Islet precursor cell (in vitro differentiated cells): ENCODE results near the gene GALNT10.
A peak's percentile ranks its signal among the peaks of the same experiment; 100 is the strongest.

ENCODE experiments used
- DNase-seq: peaks from one replicate; pipeline ENCODE4 v3.0.0-alpha.2; 2018

Gene GALNT10

GRCh38 chr5:154451957-154452356 is 261.4 kb downstream of the GALNT10 start:
- DNase-seq = no peak

DNA sequence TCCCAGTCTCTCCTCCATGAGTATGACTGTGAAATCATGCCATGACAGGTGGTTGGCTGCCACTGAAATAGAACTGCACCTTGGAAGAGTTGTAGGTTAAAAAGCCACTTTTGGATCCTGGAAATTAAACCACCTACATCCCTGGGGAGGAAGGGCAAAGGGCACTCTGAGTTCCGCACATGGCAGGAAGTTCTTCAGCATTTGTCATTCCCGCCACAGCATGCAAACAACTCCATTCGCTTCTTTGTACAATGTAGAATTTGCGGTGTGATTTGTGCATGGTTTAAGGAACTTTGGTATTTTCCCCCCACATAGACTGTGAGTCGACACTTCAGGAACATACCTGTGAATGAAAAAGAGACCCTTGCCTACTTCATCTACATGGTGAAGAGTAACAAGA is 265.1 kb downstream of the GALNT10 start:
- peak; percentile 40 for DNase-seq

- no peak for DNase-seq
These were observed 266.0 kb downstream of the GALNT10 start for GRCh38 chr5:154456540-154456939.

DNA sequence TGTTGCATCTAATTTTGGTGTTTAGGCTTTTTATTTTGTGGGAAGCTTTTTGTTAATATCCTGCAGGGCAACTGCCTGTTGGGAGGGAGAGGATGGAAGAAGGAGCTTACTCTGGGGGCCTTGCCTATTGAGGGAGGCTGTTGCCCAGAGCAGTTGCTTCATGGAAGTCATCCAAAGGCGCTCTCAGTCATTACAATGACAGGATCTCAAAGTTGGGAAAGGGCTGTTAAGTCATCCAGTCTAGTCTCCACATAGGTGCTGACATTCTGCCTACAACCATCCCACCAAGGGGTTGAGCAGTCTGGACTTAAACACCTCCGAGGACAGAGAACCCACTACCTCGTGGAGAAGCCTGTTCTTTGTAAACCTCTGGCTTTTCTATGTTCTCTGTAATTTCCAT is 268.5 kb downstream of the GALNT10 start:
- DNase-seq = peak; percentile 43

DNA sequence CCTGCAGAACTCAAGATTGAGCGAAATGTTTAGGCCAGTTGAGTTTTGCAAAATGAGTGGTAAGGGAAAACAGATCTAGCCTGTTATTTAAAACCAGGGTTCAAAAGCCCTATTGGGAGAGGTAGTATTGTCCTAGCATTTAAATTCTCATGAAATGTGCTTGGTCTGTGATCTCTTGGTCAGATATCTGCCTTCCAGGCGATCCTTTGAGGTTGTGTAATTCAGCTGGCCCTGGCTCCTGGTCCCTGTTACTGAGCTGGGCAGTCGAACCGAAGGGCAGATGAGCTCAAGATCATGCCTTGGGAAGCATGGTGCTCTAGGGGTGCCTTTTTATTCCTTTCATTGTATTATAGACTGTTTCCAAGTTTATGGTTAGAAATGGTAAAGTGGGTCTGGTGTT is 269.6 kb downstream of the GALNT10 start:
- no peak for DNase-seq

- peak; percentile 87 for DNase-seq
These were observed 271.0 kb downstream of the GALNT10 start for GRCh38 chr5:154461531-154461930.

GRCh38 chr5:154464438-154464837 is 273.9 kb downstream of the GALNT10 start:
- DNase-seq = no peak

DNA sequence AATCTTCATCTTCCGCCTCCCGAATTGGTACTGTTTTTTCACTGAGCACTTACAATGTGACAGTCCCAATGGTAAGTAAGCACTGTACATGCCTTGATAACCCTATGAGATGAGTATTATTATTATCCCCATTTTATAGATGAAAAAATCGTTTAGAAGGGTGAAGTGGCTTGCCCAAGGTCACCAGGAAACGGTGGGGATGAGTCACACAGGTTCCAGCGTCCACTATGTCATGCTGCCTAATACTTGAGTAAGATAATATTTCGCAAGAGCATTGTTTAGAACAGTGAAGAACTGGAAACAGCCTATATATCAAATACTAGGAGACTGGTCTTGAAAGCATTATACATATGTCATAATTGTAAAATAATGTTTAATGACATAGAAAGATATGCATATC is 274.6 kb downstream of the GALNT10 start:
- DNase-seq = no peak

- no peak for DNase-seq
These were observed 275.6 kb downstream of the GALNT10 start for GRCh38 chr5:154466147-154466546.

GRCh38 chr5:154466671-154467070 is 276.1 kb downstream of the GALNT10 start:
- no peak for DNase-seq

GRCh38 chr5:154467655-154468354 is 277.3 kb downstream of the GALNT10 start:
- DNase-seq = peak; percentile 93

DNA sequence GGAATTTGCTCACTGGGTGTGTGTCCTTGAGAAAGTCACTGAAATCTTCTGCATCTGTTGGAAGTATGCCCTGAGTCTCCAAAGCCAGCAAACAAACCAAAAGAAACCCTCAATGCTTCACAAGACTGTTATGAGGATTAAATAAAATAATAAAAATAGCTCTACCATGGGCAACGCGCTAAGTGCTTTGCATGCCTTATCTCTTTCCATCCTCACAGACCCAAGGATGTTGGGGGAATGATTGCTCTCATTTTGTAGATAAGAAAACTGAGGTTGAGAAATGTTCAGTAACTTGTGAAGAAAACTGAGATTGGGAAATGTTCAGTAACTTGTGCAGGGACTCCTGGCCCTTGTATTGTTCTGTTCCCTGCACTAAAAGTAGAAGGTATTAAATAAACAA is 279.6 kb downstream of the GALNT10 start:
- no peak for DNase-seq
